Stomach (tissue), 4 donors: ENCODE measurements around the gene ARHGEF10L.

Source experiments
- CTCF ChIP-seq, 7 experiments: fragments of 450-650 bp in 4 of 7; fragments of 200-600 bp in 3 of 7; sonication (generic) in 3 of 7; IDR thresholded peaks; one replicate each; pipeline ENCODE4 v1.5.1; 2016 to 2019; ENCODE audit warnings: antibody characterized with exemption in 7 of 7, control low read depth in 2 of 7, mild to moderate bottlenecking in 1 of 7
- EP300 ChIP-seq: sonication (generic); formaldehyde crosslinking; IDR thresholded peaks from one replicate; pipeline ENCODE4 v1.6.1; 2017; ENCODE audit warnings: antibody characterized with exemption
- POLR2A ChIP-seq, 4 donors: fragments of 450-650 bp; IDR thresholded peaks; one replicate each; pipeline ENCODE4 v1.6.1; 2016; ENCODE audit warnings: antibody characterized with exemption in 4 of 4, control low read depth in 2 of 4, mild to moderate bottlenecking in 1 of 4, moderate library complexity in 1 of 4
- POLR2AphosphoS5 ChIP-seq, 3 donors: sonication (generic); formaldehyde crosslinking; IDR thresholded peaks; one replicate each; pipeline ENCODE4 v1.6.1; 2016; ENCODE audit warnings: antibody characterized with exemption in 3 of 3

GRCh38 chr1:17744666-17745478 lies 205.4 kb downstream of the ARHGEF10L start:
- TF ChIP-seq POLR2AphosphoS5 (IDR thresholded peaks at IDR 0.05) (no peak), CTCF (IDR thresholded peaks at IDR 0.05) (no peak), EP300 (no peak), POLR2A (IDR thresholded peaks at IDR 0.05) (no peak)
